Parathyroid adenoma (tissue), 2 donors: Measurements from ENCODE around the gene FLNB.
A peak's percentile ranks its signal among the peaks of the same experiment; 100 is the strongest.

Experiments
- H2AFZ ChIP-seq: fragments of 300-600 bp; sonication (generic); one replicate; pipeline ENCODE4 v1.7.0; 2017; ENCODE audit warnings: antibody characterized with exemption, mild to moderate bottlenecking
- H3K27ac ChIP-seq: fragments of 300-600 bp; sonication (generic); one replicate; pipeline ENCODE4 v1.7.0; 2017
- H3K27me3 ChIP-seq: fragments of 300-600 bp; sonication (generic); one replicate; pipeline ENCODE4 v1.7.0; 2017; ENCODE audit warnings: low read length; ENCODE audit not compliant: control insufficient read depth, insufficient read depth
- H3K36me3 ChIP-seq: fragments of 300-600 bp; sonication (generic); one replicate; pipeline ENCODE4 v1.7.0; 2017; ENCODE audit warnings: low read length; ENCODE audit not compliant: control insufficient read depth, insufficient read depth
- H3K4me1 ChIP-seq: fragments of 300-600 bp; sonication (generic); one replicate; pipeline ENCODE4 v1.7.0; 2017; ENCODE audit warnings: control low read depth
- H3K4me2 ChIP-seq: fragments of 300-600 bp; sonication (generic); one replicate; pipeline ENCODE4 v1.7.0; 2017; ENCODE audit warnings: low read length
- H3K4me3 ChIP-seq: fragments of 300-600 bp; sonication (generic); one replicate; pipeline ENCODE4 v1.7.0; 2017; ENCODE audit warnings: low read depth, low read length
- H3K79me2 ChIP-seq: fragments of 300-600 bp; sonication (generic); one replicate; pipeline ENCODE4 v1.7.0; 2017; ENCODE audit warnings: control low read depth
- H3K9ac ChIP-seq: fragments of 300-600 bp; sonication (generic); one replicate; pipeline ENCODE4 v1.7.0; 2017; ENCODE audit warnings: mild to moderate bottlenecking
- H3K9me3 ChIP-seq: fragments of 300-600 bp; sonication (generic); one replicate; pipeline ENCODE4 v1.7.0; 2017; ENCODE audit warnings: low read length; ENCODE audit not compliant: control insufficient read depth
- TF ChIP-seq, protein P1 (sequence below): fragments of 300-600 bp; sonication (generic); IDR thresholded peaks from one replicate; pipeline ENCODE4 v1.7.0; 2017; ENCODE audit warnings: antibody characterized with exemption, mild to moderate bottlenecking
- donor health status: primary hyperparathyroidism.

Gene FLNB

DNA sequence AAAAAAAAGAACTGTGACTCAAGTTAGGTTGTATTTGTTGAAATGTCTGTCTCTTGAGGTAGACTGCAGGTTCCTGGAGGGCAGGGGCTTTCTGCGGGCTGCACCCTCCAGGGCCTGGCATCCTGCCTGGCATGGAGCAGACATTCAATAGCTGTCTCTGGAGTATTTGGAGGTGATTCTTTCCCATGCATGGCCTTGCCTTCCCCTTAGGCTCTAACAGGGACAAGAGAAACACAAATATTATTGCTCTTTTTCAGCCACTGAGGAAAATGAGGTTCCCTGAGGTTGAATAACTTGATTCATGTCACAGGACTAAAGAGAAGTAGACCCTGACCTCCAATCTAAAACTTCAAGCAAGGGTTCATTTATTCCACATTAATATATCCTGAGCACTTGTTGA is 18.6 kb upstream of the FLNB start:
- H3K27me3 ChIP-seq, result no peaks in the 10 kb centered on the region
- H3K27ac ChIP-seq, result no peak overlapping the region
- H3K36me3 ChIP-seq, result no peaks in the 10 kb centered on the region
- H3K9ac ChIP-seq, result no peak overlapping the region
- no peak overlapping the region for H2AFZ ChIP-seq
- H3K4me1 ChIP-seq, result no peaks in the 10 kb centered on the region
- no peak overlapping the region for H3K4me2 ChIP-seq
- no peaks in the 10 kb centered on the region for H3K79me2 ChIP-seq
- TF ChIP-seq, protein P1, sequence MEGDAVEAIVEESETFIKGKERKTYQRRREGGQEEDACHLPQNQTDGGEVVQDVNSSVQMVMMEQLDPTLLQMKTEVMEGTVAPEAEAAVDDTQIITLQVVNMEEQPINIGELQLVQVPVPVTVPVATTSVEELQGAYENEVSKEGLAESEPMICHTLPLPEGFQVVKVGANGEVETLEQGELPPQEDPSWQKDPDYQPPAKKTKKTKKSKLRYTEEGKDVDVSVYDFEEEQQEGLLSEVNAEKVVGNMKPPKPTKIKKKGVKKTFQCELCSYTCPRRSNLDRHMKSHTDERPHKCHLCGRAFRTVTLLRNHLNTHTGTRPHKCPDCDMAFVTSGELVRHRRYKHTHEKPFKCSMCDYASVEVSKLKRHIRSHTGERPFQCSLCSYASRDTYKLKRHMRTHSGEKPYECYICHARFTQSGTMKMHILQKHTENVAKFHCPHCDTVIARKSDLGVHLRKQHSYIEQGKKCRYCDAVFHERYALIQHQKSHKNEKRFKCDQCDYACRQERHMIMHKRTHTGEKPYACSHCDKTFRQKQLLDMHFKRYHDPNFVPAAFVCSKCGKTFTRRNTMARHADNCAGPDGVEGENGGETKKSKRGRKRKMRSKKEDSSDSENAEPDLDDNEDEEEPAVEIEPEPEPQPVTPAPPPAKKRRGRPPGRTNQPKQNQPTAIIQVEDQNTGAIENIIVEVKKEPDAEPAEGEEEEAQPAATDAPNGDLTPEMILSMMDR, result no peak
- no peaks in the 10 kb centered on the region for H3K9me3 ChIP-seq
- no peak overlapping the region for H3K4me3 ChIP-seq

GRCh38 chr3:57992452-57993213 is 15.6 kb upstream of the FLNB start:
- Histone ChIP-seq H3K9me3 (no peaks in the 10 kb centered on the region), H3K9ac (no peak overlapping the region), H2AFZ (peak overlapping the region; percentile 38), H3K36me3 (no peaks in the 10 kb centered on the region), H3K4me1 (no peaks in the 10 kb centered on the region), H3K4me2 (no peak overlapping the region), H3K27me3 (no peaks in the 10 kb centered on the region), H3K27ac (no peak overlapping the region), H3K4me3 (no peak overlapping the region), H3K79me2 (no peaks in the 10 kb centered on the region)
- TF ChIP-seq, protein P1, result no peak

DNA sequence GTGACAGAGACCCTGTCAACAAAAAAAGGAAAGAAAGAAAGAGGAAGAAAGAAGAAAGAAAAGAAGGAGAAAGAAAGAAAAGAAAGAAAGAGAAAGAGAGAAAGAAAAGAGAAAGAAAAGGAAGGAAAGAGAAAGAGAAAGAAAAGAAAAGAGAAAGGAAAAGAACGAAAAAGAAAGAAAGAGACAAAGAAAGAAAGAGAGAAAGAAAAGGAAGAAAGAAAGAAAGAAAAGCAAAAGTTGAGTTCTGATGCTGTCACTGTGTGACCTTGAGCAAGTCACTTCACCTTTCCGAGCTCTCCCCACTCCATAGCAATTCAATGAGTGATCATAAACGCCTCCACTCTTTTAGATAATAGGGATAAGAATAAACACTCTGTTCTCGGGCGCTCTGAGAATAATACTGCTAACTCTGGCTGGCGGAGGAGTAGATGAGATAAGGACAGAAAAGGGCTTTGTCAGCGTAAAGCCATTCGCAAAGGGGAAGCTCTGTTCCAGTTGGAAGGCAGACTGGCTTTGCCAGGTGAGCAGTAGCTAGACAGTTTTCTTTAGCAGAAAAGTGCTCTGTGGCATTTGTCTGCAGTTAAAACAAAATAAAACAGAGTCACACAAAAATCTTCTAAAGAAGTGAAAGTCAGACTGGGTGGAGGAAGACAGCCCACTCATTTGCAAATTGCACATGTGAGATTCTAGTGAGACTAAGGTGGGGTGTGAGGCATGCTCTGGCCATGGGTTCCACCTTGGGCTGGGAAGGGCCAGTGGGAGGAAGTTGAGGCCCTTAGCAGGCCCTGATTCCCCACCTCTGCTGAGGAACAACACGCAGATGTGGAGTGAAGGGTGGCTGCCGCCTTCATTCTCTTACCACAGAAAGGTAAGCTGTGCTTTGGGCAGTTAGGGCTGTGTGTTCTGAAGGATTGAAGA is 9.6 kb upstream of the FLNB start:
- Histone ChIP-seq H3K27ac (peak overlapping the region; percentile 97), H3K4me1 (peaks cover 22% of the 10 kb centered on the region), H3K79me2 (no peaks in the 10 kb centered on the region), H3K9ac (no peak overlapping the region), H3K27me3 (no peaks in the 10 kb centered on the region), H3K9me3 (no peaks in the 10 kb centered on the region), H3K4me3 (peak overlapping the region; percentile 38), H3K4me2 (peak overlapping the region; percentile 51), H3K36me3 (no peaks in the 10 kb centered on the region), H2AFZ (peak overlapping the region; percentile 65)
- TF ChIP-seq, protein P1, result no peak

DNA sequence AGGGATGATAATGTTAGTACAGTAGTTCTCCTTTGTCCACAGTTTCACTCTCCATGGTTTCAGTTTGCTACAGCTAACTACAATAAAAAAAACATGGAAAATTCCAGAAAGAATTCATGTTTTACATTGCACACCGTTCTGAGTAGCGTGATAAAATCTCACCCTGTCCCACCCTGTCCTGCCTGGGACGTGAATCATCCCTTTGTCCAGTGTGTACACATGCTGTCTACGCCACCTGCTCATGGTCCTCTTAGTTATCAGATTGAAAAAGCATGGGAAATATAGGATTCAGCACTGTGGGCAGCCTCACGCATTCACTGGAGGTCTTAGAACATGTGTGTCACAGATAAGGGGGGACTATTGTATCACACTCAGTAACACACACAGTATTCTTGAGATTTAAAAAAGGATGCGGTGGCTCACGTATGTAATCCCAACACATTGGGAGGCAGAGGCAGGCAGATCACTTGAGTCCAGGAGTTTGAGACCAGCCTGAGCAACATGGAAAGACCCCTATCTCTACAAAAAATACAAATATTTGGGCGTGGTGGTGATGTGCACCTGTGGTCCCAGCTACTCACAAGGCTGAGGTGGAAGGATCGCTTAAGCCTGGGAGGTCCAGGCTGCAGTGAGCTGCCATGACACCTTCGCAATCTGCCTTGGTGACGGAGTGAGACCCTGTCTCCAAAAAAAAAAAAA is 8.7 kb upstream of the FLNB start:
- Histone ChIP-seq H3K4me3 (peak overlapping the region; percentile 38), H3K36me3 (no peaks in the 10 kb centered on the region), H3K4me2 (peak overlapping the region; percentile 51), H2AFZ (peak overlapping the region; percentile 65), H3K9ac (no peak overlapping the region), H3K27ac (peak overlapping the region; percentile 97), H3K79me2 (no peaks in the 10 kb centered on the region), H3K9me3 (no peaks in the 10 kb centered on the region), H3K27me3 (no peaks in the 10 kb centered on the region), H3K4me1 (peaks cover 22% of the 10 kb centered on the region)
- TF ChIP-seq, protein P1, result no peak
